NCI-H510A (cell line): Measurements from ENCODE around the gene SPOP.
"Not testable (repeated sequence)": the region's sequence is repeated elsewhere in the genome, so short reads cannot be mapped to it uniquely, and the experiment has no call there.

Source experiments
- DNase-seq: peaks from one replicate; lab custom pipeline; 2025; lab: John Stamatoyannopoulos, UW

Gene SPOP

DNA sequence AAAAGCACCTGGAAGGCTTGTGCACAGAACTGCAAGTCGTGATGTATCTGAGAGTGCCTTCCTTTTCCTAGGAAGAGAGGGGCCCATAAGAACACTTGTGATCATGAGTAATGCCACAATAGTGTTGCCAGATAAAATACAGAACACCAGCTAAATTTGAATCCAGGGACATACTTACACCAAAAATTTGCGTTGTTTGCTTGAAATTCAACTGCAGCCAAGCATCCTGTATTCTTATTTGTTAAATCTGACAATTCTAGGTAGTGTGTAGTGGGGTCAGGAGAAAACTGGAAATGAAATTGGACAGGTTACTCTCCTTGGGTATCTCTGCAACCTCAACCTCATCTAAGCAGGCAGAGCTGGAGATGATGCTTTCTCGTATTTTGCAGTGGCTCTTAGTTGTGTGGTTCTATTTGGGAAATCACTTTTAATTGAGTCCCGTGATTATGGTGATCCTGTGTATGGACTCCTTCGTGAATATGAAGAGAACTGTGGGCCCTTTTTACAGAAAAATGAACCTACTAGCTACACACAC is 17.9 kb upstream of the SPOP start:
- DNase-seq: no peak

DNA sequence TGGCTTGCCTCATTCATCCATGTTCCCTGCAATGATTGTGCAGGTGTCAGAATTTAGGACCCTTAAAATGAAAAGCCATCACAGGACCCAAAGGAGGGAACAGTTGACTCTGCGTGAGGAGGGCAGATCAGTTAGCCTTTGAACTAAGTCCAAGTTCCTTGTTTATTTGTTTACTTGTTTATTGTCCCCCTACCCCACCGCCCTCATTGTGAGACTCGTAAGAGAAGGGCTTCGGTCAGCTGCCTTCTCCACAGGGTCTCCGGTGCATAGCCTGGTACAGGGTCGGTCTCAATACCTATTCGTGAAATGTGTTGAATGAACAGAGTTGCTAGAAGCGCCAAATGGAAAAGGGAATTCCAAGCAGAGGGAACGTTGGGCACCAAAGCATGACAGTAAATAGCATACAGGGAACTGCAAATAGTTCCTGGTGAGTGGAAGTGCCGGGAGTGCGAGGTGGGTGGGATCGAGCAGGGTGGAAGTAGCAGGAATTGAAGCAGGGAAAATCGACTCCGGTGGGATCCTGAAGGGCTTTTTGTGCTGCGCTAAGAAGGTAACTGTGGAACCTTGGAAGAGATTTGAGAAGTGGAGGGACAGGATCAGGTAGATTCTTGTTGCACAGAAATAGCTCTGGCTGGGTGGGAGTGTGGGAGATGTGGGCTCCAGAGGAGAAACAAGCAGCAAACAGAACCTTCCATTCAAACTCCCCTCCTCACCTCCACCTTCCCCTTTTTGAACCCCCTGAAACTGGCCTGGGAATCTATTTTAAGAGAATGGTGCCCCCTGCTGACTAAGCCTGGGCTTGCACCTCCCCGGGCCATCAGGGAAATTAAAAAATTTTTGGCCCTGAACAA is 17.2 kb upstream of the SPOP start:
- DNase-seq: no peak

DNA sequence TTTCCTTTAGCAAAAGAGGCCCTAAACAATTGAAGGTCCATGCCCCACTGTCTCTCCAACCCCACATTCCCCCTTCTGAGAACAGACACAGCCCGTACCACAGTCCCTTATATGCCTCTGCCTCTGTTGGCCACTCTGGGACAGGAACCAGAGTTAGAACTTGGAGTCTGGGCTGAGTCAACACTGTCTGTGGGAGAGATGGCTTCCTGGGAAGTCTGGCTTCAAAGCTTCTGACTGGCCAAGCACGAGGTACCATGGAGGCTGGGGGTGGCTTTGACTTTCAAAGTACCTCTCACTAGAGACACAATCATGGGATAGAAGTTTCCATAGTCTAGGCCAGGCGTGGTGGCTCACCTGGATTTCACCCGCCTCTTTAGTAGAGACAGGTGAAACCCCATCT is 14.9 kb upstream of the SPOP start:
- DNase-seq: no peak

DNA sequence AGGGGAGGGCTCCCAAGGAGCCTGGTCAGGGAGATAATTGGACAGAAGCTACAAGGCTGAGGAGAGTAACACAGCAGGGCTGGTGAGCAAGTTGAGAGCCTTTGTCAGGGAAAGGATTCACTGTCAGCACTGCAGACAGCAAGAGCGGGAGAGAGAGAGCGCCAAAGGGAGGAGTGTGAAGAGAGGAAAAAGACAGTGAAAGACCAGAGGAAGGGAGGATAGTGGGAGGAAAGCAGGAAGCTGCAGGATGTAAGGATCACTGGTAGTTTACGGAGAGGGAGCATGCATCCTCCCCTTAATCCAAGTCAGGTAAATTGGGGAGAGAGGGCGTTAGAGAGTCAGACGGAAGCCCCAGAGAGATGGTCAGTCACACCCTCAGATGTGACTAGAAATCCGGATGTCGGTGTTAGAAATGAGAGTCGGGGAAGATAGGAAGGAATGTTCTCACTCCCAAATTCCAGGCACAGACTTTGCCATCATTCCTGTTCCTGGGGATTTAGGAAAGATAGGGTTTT is 13.8 kb upstream of the SPOP start:
- DNase-seq: no peak

DNA sequence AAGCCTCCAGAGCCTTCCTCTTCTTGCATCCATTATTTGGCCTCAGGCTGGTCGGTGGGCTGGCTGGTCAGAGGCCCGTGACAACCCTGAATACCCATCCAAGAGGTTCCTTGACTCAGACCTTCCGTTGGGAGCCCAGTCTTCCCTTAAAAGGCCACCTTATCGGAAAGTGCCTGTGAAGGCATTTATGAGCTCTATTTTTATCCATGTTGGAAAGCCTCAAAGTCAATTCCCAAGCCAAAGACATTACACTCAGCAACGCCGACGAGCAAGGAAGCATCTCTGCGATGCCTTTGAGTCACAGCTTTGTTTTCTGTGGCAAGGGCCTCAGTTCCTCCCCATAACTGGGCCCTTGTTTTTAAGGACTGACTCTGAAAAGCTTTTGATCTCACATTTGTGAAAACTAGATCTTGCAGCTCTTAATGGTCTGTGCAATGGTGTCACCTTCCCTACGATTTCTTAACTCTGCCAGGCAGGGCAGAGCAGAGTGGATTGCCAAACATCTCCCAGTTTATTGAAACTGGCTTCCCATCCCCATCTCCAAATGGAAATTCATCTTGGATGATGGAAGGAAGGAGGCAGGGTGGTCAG is 13.3 kb upstream of the SPOP start:
- DNase-seq: no peak

DNA sequence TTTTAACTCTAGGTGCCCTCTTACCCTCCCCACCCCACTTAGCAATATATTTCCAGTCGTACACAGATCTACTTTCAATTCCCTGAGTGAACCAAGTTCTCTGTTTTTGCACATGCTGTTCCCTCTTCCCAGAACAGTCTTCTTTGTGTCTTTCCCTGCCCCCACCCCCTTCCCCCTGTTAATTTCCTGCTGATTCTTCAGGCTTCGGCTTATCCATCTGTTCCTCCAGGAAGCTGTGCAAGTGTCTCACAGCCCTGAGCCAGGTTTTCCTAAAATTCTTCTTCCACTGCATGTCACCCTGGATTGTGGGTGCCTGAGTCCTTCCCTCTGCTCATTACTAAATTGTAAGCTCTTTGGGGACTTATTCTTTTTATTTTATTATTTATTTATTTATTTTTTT is 12.4 kb upstream of the SPOP start:
- no peak for DNase-seq

DNA sequence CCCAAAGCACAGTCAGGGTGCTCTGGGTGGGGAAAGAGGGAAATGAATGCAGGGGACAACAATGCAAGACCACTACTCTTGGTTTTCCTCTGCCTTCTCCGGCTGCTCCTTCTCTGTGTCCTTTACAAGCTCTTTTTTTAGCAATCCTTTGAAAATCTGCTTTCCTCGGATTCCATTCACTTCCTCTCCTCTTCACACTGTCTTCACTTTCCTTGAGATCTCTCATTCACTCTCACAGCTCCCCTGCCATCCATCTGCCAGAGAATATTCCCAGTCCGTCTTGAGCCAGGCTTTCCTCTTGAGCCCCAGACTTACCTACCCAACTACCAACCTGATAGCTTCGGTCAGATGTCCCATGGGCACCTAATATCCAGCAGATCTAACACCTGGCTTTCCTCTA is 11.0 kb upstream of the SPOP start:
- no peak for DNase-seq

DNA sequence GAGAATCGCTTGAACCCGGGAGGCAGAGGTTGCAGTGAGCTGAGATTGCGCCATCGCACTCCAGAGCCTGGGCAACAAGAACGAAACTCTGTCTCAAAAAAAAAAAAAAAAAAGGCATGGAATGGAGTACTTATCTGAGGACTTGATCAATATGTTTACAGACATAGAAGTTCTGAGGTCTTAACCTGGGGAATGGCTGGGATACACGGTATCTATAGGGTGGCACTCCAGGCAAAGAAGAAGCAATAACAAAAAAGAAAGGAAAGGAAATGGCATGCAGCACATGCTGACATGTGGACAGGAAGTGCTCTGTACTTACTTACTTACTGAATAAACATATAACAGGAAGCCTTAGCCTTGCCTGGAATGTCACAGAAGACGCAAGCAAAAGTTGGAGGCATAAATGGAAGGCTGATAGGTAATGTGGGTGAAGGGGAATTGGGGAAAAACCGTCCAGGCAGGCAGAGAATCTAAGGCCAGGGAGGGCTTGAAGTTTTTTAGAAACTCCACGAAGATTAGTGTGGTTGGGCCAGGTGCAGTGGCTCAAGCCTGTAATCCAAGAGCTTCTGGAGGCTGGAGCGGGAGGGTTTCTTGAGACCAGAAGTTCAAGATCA is 10.1 kb upstream of the SPOP start:
- no peak for DNase-seq

DNA sequence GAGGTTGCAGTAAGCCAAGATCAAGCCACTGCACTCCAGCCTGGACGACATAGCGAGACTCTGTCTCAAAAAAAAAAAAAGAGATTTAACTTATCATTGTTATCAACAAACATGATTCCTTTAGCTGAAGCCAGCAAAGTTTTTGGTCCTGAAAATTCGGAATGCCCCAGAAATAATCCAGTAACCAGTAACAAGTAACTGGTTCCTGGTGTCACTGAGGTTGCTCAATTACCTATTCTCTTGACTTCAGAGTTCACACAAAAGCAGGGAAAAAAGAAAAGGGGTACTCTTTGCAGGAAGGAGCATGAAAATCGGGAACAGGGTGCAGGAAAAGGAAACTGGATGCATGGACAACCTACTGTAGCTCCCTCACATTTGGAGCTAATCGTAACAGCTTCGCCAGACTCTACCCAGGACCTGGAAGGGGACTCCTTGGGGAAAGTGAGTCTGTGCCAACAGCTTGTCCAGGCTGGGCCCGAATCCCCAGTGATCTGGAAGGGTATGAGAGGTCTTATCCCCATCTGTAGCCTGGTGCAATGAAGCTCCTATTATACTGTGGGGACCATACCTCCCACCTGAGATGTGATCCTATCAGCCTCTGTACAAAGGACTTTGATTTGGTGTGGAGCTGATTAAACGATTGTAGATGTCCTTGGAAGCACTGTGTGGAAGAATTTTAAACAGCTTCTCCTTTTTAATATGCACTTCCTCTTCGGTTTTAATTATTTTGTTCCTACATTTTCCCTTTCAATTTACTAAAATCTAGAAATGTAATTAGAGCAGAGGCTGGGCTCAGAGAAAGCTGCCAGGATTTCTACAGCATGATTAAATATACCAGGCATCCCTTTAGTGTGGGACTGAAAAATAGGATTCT is 3.4 kb upstream of the SPOP start:
- no peak for DNase-seq

DNA sequence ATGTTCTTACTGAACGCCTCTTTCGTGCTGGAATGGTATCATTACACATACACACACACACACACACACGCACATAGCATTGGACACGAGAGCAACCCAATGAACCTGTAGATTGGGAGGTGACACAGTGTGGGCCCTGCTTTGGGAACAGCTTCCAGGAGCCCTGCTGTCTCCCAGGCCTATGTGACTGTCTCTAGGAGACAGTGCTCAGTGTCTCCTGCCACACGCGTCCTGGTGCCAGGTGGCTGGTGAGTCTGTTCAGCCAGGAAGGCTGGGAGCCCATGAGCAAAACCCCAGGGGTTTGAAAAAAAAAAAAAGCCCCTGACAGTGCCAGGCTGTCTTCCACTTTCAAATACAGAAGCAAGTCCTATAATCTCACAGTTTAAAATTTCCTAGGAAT is 2.4 kb upstream of the SPOP start:
- no peak for DNase-seq

DNA sequence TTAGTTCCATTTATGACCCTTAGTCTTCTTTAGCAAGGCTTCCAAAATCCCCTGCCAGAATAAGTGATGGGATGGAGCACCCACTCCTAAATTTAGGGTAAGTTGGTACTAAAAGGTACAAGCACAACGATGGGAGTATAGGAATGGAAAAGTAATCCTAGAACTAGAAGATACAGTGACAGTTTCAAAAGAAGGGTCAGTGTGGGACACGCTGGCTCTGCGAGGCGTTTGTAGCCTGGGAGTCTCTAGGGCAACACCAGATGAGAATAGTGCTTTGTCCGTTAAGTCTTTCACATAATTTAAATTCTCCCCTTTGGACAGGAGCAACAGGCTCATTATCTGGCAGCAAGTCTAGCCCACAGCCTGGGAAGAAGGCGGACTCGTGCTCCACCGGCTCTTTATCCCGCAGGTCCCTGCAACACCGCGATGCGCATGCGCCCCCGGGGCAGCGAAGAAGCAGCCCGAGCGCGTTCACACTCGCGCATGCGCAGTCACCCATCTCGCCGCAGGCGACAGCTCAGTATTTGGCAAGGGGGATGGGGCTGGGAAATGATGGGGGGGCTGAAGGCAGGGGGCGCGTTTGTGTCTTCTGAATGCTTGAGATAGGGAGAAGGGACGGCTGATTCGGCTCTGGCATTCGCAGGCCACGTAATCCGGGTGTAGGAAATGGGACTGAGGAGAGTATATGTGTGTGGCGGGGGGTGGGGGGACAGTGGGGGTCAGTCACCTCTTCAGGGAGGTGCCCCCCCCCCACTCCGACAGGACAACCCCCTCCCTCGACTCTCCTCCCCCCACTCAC is 564 bp downstream of the SPOP start:
- DNase-seq: peak; percentile 84

DNA sequence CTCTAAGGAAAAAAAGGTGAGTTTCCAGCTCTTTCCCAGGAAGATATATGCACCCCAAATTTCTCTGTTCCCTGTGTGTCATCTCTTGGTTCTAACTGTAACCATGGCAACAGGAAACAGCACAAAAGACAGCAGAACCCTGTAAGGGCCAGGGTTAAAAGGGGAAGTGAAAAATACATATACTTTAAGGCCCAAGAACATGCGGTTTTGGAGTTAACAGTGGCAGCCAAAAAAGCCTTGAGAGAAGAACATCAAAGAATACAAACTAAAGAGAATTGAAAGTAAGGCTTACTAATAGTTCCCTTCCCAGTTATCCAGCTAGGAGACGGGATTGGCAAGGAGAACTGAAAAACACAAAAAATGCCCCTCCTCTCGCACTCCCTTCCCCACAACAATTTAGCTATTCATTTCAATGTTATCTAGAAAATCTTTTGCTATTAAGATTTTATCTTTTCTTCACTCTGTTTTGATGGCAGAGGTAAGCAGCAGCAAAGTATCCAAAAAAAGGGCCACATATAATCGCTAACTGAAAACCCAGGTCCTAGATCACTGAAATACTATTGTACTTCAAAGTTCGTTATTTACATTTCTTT is 1.5 kb downstream of the SPOP start:
- DNase-seq: no peak

DNA sequence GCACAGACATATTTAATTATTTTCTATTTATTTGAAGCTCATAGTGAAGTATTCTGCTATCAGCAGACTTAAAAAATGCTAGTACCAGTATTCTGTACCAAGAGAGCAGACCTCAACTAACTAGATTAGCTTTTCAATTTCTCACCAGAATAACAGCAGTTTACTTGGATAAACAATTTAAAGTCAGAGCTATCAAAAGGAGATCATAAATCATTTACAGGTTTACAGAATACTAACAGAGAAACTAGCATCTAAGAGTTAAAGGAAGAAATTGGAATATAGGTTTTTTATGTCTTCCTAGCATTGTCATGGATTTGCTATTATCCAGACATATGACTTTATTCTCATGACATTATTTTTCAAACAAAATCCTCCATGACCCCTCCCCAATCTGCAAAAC is 3.4 kb downstream of the SPOP start:
- DNase-seq: no peak

DNA sequence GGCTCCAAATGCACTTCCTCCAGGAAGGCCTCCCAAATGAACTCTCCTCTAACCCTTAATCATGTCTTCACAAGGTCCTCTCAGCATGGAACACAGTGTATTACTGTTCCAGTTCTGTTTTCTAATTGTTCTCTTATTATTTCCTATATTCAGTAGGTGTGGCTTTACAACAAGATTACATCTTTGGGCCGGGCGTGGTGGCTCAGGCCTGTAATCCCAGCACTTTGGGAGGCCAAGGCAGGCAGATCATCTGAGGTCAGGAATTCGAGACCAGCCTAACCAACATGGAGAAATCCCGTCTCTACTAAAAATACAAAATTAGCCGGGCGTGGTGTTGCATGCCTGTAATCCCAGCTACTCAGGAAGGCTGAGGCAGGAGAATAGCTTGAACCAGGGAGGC is 4.2 kb downstream of the SPOP start:
- DNase-seq: not testable (repeated sequence)

DNA sequence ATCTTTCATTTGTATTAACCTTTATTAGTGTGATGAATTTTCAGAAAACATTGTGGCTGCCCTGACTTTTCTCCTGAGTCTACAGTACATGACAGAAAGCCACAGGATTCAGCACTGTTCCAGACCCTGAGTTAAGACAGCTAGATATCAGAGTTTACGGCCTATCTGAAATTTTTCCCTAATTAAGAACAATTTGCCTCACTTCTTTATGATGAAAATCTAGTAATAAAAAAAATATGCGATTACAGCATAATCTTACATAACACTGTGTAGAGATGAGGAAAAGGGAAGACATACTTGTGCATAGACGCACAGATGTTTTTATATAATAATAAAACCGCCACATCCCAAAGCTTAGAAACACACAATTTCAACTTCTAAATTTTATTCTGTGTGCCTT is 7.3 kb downstream of the SPOP start:
- no peak for DNase-seq

DNA sequence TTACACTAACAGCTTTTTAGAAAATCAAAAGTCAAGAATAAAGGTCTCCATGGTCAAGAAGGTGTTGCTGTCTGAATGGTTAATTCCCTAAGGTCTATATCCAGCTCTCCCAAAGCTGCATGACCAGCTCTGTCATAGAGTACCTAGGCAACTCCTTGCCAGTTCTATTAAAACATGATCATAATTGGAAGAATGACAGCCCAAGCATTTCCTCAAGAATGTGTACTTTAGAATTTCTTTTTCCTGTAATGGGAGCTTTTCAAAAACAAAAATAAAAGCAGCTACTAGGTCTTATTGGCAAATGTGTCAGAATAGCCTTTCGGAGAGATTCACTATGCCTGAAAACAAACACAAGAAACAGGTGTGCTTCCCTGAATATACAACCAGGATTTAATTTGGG is 7.9 kb downstream of the SPOP start:
- no peak for DNase-seq

DNA sequence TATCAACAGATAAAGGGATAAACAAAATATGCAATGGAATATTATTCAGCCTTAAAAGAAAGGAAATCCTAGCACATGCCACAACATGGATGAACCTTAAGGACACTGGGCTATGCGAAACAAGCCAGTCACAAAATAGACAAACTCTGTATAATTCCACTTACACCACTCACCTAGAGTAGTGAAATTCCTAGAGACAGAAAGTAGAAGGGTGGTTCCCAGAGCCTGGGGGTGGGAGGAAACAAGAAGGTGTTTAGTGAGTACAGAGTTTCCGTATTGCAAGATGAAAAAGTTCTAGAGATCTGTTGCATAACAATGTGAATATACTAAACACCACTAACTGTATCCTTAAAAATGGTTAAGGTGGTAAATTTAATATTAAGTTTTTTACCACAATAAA is 10.0 kb downstream of the SPOP start:
- no peak for DNase-seq

DNA sequence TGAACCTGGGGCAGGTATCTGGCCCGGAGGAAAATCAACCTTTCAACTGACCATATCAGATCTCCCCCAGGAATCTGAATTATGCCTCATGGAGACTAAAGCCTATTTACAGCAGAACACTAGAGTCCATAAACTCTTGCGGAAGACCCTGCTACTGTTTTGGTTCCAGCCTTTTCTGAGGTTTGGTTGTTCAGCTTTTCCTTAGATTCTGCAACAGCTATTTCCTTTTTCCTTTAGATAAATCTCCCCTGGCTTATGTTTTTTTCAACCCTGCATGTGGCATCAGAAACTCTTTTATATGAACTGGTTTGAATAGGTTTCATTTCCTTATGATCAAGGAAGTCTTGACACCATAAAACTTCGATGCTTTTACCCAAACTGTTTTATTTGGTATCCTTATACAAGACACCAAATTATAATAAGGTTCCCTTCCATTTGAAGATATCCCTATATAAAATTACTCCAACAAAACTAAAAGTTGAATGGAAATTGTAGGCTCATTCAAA is 13.1 kb downstream of the SPOP start:
- DNase-seq: no peak

DNA sequence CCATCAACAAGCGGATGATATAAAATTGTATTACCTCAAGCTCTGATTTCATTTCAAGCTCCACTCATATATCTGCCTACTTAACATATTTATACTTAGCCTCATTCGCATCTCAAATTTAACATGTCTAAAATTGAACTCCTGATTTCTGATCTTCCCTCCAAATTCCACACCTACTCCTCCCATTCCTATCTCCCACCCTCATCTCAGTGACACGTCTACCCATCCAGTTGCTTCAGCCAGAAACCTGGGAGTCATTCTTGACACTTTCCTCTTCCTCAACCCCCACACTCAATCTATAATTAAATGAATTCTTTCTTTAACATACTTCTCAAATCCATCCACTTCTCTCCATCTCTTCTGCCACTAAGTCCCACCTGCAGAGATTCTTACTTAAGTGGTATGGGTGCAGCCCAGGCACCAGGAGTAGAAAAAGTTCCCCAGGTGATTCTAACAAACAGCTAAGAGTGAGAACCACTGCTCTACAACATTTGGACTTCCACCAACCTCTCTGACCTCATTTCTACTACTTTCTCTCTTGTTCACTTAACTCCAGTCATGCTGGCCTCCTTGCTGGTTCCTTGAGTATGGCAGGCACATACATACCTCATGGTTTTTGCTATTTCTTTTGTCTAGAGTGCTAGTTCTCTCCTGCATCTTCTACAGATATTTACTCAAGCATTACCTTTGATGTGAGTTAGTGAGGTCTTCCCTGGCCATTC is 18.1 kb downstream of the SPOP start:
- no peak for DNase-seq

DNA sequence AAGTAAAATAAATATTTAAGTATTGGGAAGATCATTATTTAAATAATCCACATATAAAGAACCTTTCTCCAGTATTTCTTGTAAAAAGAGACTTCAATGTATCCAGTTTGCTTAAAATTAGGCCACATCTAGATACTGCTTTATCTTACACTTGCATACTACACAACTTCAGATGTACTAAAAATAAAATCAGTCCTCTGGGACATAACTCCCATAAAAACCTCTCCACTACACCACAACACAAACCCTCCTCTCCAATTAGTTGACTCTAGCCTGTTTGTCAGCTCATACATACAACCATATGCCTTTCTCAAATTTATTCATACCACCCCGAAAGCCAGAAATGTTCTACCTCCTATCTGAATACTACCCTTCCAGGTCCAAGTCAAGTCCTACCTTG is 21.6 kb downstream of the SPOP start:
- DNase-seq: no peak
